ENCODE measurements around the gene PARD3B. TPM values are rescaled to one million over a fixed set of nuclear protein-coding genes. Genes with fewer than 3 reads are reported as not detected.

Gene PARD3B
- total and polyA plus RNA-seq, 10 of the 15 experiments (the other 5 are each of a cell fraction or from before 2014, with no cell fraction given) = 0.01 to 0.54 (median 0.07) TPM; not detected in 7

DNA sequence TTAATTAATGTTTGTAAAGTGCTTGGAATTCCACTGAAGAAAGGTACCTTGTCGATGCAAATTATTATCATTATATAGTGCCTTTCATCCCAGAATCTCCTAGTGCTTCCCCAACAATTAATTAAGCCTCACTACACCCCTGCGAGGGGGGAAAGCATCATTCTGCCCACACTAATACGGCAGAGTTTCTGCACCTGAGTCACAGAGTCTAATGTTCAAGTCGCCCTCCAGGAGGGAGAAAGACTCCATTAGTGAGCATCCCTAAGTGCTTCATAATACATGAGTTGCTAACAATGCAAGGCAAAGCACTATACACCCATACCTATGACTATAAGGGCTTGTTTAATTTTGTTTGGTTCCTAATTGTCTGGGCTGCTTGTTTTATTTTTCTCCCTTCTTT is 1111.7 kb downstream of the PARD3B start:
- Histone ChIP-seq H3K4me1 (ENCODE audit: control insufficient read depth, insufficient read depth, low read length) (no peaks in the 10 kb centered on the region; the same call in 1 of the 2 replicates), H3K27ac (ENCODE audit: control insufficient read depth, insufficient read depth) (no peak overlapping the region), H3K9me3 (replicated peaks; ENCODE audit: control insufficient read depth, insufficient read depth, low read length) (no peaks in the 10 kb centered on the region), H3K4me2 (ENCODE audit: control insufficient read depth, insufficient read depth) (no peak overlapping the region), H4K20me1 (ENCODE audit: control insufficient read depth, insufficient read depth) (no peaks in the 10 kb centered on the region), H3K79me2 (ENCODE audit: control insufficient read depth, insufficient read depth, low read length) (no peaks in the 10 kb centered on the region), H3K36me3 (ENCODE audit: control insufficient read depth in 2 of 2, insufficient read depth in 2 of 2, low read length in 1 of 2) (no peaks in the 10 kb centered on the region), H3K4me3 (no peak overlapping the region), H2AFZ (ENCODE audit: control insufficient read depth, low read depth, low read length) (no peak overlapping the region), H3K9ac (ENCODE audit: control insufficient read depth, insufficient read depth, low read length) (no peak overlapping the region), H3K27me3 (replicated peaks in 1 of 2; ENCODE audit: control insufficient read depth in 2 of 2, insufficient read depth in 2 of 2, low read length in 1 of 2) (peaks cover 0 to 7% of the 10 kb centered on the region in 2 experiments; a peak in 3 of 4 replicates)
- in situ Hi-C loops (cut with MboI) = no loop called here
- no TSS peak for BruUV-seq (replicated peaks)
- POLR2A ChIA-PET = no interaction called here
- CTCF ChIA-PET = no interaction called here
- WGBS (ENCODE audit: insufficient coverage, insufficient replicate concordance, low lambda C conversion rate, missing lambda C conversion rate) = 16% methylated on average over 4 of the region's 4 CpGs
- intact Hi-C loops (cut with micrococcal nuclease; ENCODE audit: unreplicated experiment) = no loop called here
- no peak for FAIRE-seq
- no peak for DNase-seq (ENCODE audit: low read depth, low spot score)
- TF ChIP-seq TCF7 (IDR thresholded peaks at IDR 0.05; ENCODE audit: borderline replicate concordance) = no peak
- TF ChIP-seq EZH2 (IDR thresholded peaks at IDR 0.05; ENCODE audit: borderline replicate concordance, control insufficient read depth, low read depth, low read length) = no peak
- TF ChIP-seq ZBTB11 (CRISPR knock-in tag; IDR thresholded peaks at IDR 0.05) = no peak
- SMC1A ChIA-PET (ENCODE audit: uncharacterized antibody, unreplicated experiment) = no interaction called here
- ATAC-seq = no peak
- RAD21 ChIA-PET (ENCODE audit: unreplicated experiment) = no interaction called here

DNA sequence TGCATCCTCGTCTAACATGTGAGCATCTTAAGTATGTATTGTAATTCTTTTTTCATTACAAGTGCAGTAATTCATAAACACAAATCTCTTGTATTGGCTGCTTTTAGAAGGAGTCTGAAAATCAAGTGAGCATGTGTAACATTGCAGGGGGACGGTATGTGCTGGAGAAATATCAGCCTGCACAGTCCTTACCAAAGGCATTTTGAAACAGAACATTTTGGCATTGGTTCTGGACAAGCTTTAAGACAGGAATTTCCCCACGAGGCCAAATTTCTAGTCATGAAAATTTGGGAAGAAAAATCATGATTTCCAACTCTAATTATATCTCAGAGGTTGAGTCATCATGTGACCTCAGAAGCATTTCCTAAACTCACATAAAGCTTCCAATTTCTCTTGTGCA is 1112.3 kb downstream of the PARD3B start:
- in situ Hi-C loops (cut with MboI) (no loop called here), intact Hi-C loops (cut with micrococcal nuclease; ENCODE audit: unreplicated experiment) (no loop called here)
- no peak for DNase-seq (ENCODE audit: low read depth, low spot score)
- ChIA-PET CTCF (interaction anchor here (1.0 kb wide), 1 partner anchor 100 kb away, joined by 3 read pairs; no protein-coding TSS in a partner anchor), POLR2A (no interaction called here), SMC1A (ENCODE audit: uncharacterized antibody, unreplicated experiment) (no interaction called here), RAD21 (ENCODE audit: unreplicated experiment) (no interaction called here)
- Histone ChIP-seq H3K27me3 (replicated peaks in 1 of 2; ENCODE audit: control insufficient read depth in 2 of 2, insufficient read depth in 2 of 2, low read length in 1 of 2) (peaks cover 0 to 7% of the 10 kb centered on the region in 2 experiments; a peak in 3 of 4 replicates), H3K9ac (ENCODE audit: control insufficient read depth, insufficient read depth, low read length) (no peak overlapping the region), H3K4me2 (ENCODE audit: control insufficient read depth, insufficient read depth) (no peak overlapping the region), H3K9me3 (replicated peaks; ENCODE audit: control insufficient read depth, insufficient read depth, low read length) (no peaks in the 10 kb centered on the region), H3K79me2 (ENCODE audit: control insufficient read depth, insufficient read depth, low read length) (no peaks in the 10 kb centered on the region), H2AFZ (ENCODE audit: control insufficient read depth, low read depth, low read length) (no peak overlapping the region), H4K20me1 (ENCODE audit: control insufficient read depth, insufficient read depth) (no peaks in the 10 kb centered on the region), H3K4me1 (ENCODE audit: control insufficient read depth, insufficient read depth, low read length) (no peaks in the 10 kb centered on the region; the same call in 1 of the 2 replicates), H3K27ac (ENCODE audit: control insufficient read depth, insufficient read depth) (no peak overlapping the region), H3K36me3 (ENCODE audit: control insufficient read depth in 2 of 2, insufficient read depth in 2 of 2, low read length in 1 of 2) (no peaks in the 10 kb centered on the region), H3K4me3 (no peak overlapping the region)
- no peak for ATAC-seq
- no peak for FAIRE-seq
- 2% methylated on average over 3 of the region's 3 CpGs for WGBS (ENCODE audit: insufficient coverage, insufficient replicate concordance, low lambda C conversion rate, missing lambda C conversion rate)
- BruUV-seq (replicated peaks) = no TSS peak
- TF ChIP-seq RBBP5 (conservative IDR thresholded peaks at IDR 0.05) (no peak), SP1 (IDR thresholded peaks at IDR 0.05; ENCODE audit: low read depth, low read length) (no peak), MYB (IDR thresholded peaks at IDR 0.05; ENCODE audit: borderline replicate concordance, low read depth, low read length) (no peak), BMI1 (IDR thresholded peaks at IDR 0.05; ENCODE audit: borderline replicate concordance) (no peak), RB1 (IDR thresholded peaks at IDR 0.05; ENCODE audit: borderline replicate concordance) (no peak), ZBED1 (IDR thresholded peaks at IDR 0.05; ENCODE audit: borderline replicate concordance) (no peak), IRF5 (IDR thresholded peaks at IDR 0.05; ENCODE audit: borderline replicate concordance) (no peak)
- TF ChIP-seq, protein P1, sequence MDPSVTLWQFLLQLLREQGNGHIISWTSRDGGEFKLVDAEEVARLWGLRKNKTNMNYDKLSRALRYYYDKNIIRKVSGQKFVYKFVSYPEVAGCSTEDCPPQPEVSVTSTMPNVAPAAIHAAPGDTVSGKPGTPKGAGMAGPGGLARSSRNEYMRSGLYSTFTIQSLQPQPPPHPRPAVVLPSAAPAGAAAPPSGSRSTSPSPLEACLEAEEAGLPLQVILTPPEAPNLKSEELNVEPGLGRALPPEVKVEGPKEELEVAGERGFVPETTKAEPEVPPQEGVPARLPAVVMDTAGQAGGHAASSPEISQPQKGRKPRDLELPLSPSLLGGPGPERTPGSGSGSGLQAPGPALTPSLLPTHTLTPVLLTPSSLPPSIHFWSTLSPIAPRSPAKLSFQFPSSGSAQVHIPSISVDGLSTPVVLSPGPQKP (IDR thresholded peaks at IDR 0.05; ENCODE audit: low read depth, low read length) = no peak
